SH-SY5Y (cell line): ENCODE measurements around the gene MAP1LC3B.

ENCODE experiments used
- GATA2 ChIP-seq: IDR thresholded peaks from 2 replicates; pipeline ENCODE4 v1.6.1; 2011; ENCODE audit warnings: mild to moderate bottlenecking, low read depth, low read length
- GATA3 ChIP-seq: IDR thresholded peaks from 2 replicates; pipeline ENCODE4 v1.6.1; 2011; ENCODE audit warnings: low read depth, mild to moderate bottlenecking, low read length, moderate library complexity

GRCh38 chr16:87369796-87370719, 22.1 kb upstream of the MAP1LC3B start:
- TF ChIP-seq GATA2: no peak
- no peak for TF ChIP-seq GATA3
